Kasumi-1 (cell line): ENCODE results near the gene ATP5IF1.

Source experiments
- DNase-seq, 2 experiments: peaks; one replicate each; lab custom pipeline; 2025; lab: John Stamatoyannopoulos, UW

The ATP5IF1 gene

GRCh38 chr1:28235755-28236655 lies at the start of gene ATP5IF1:
Gene ATP5IF1 (plus strand): TSS chr1:28236124. CDS start chr1:28236184, 60 bp downstream.
- DNase-seq: peak; percentile 99

GRCh38 chr1:28190337-28190979 lies 45.5 kb upstream of the ATP5IF1 start:
- DNase-seq: peak in 1 of 2 experiments; percentile 7

- no peak for DNase-seq
Observed at GRCh38 chr1:28190996-28191645, 44.8 kb upstream of the ATP5IF1 start.

- DNase-seq: no peak
Observed at GRCh38 chr1:28193701-28194161, 42.2 kb upstream of the ATP5IF1 start.

GRCh38 chr1:28194326-28195035 lies 41.4 kb upstream of the ATP5IF1 start:
- DNase-seq: no peak

DNA sequence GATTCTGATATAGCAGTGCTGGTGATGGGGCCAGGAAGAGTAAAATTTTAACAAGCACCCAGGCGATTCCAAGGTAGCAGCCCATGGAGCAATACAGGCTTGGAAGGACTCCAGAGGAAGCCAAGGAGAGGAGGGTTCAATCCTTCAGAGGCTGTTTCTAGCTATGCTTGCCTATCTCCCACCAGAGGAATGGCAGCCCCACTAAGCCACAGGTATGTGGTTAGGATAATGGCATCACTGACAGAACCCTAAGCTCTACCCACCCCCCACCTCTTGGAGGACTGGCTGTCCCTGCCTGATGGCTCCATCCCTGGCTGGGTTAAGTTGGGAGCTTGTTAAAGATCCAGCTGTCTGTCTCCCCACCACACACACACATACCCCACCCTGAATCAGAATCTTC lies 40.1 kb upstream of the ATP5IF1 start:
- DNase-seq: no peak

- DNase-seq: no peak
Observed at GRCh38 chr1:28196330-28196729, 39.6 kb upstream of the ATP5IF1 start.

DNA sequence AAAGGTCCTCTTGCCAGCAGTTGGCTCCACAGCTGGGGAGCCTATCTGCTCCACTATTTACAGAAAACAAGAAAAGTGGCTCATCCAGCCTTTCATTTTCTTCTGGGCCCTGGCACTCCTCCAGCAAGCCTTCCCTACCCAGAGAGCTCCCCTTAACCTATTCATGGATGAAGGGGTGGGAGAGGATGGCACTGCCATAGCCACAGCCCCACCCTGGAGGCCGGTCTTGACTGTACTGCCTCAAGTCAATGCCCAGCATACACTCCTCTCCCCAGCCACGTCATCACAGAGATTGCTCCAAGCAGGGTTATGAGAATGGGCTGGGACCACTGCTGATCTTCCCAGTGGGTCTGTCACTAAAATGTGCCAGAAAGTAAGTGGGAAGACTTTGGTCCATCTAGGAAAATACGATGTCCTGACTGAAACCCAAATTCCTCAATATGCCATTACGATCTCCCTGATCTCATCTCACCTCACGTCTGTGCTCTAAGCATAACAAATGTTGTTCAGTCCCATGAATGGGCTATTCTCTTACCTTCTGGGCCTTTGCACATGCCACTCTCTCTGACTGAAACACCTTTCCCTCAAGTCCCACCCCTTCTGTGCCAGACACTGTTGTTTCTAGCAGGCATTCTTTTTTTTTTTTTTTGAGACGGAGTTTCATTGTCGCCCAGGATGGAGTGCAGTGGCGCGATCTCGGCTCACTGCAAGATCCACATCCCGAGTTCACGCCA lies 38.1 kb upstream of the ATP5IF1 start:
- DNase-seq: no peak

- peak in 1 of 2 experiments; percentile 19 for DNase-seq
Observed at GRCh38 chr1:28199328-28200233, 36.3 kb upstream of the ATP5IF1 start.

- no peak for DNase-seq
Observed at GRCh38 chr1:28200234-28200873, 35.6 kb upstream of the ATP5IF1 start.

GRCh38 chr1:28205243-28205642 lies 30.7 kb upstream of the ATP5IF1 start:
- no peak for DNase-seq

GRCh38 chr1:28208818-28209441 lies 27.0 kb upstream of the ATP5IF1 start:
- DNase-seq: peak; percentile 75 to 82

GRCh38 chr1:28209700-28210099 lies 26.2 kb upstream of the ATP5IF1 start:
- DNase-seq: no peak

DNA sequence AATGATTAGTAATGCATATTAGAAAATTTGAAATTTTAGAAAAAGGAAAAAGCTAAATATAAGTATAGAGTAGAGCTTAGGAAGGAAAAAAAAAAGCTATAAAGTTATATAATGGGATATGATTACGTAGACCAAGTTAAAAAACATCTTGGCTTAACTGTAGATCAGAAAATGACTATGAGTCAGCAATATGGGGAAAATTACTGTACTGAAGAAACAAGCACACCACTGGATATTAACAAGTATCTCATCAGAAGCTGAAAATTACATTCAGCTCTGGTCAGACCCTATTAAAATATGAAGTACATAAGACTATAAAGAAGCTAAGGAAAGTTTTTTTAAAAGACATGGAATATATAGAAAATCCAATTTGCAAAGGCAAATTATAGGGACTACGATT lies 22.6 kb upstream of the ATP5IF1 start:
- no peak for DNase-seq

GRCh38 chr1:28229089-28229488 lies 6.8 kb upstream of the ATP5IF1 start:
- DNase-seq: no peak

DNA sequence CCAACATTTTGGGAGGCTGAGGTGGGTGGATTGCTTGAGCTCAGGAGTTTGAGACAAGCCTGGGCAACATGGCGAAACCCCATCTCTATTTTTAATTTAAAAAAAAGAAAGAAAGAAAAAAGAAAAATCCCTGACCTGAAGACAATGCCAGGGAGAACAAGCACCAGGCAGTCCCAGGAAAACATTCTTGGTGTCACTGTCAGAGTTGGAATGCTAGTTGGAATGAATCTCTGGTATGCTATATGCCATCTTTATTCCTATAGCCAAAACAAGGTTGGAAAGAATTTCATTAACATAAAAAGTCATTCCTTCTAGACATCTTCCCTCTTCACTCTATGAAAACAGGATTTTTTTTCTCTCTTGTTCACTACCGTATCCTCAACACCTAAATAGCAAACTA lies 5.9 kb upstream of the ATP5IF1 start:
- no peak for DNase-seq

DNA sequence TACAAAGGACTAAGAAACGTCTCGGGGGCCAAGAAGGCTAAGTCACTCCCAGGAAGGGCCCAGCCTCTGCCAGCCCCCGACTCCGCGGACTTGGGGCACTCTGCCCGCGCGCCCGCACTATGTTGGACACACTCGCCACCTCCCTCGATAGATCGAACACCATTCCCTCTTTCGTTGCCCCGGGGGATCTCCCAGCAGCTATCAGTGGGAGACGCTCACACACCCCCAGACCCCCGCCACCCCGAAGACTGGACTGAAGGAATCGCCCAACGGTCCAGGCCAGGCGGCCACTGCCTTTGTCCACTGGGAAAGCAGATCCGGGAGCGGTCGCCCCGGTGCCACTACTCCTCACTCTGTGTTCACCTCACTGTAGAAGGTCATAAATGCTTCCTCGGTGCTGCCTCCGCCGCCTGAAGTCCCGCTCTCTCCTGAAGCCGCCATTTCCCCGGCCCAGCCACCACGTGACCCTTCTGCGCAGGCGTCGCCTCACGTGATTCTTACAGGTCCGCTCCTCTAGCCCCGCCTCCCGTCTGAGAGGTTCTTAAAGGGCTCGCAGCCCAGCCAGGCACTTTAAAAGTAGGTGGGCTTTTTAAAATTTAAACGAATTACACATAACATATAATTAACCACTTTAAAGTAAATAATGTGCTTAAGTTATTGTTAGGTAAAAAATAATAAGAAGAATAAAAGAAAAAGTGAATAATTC lies 3.2 kb upstream of the ATP5IF1 start, which contains the start of gene DNAJC8:
Gene DNAJC8, minus strand, starts transcription at position 472 of the 706 bp plus-strand sequence. Its CDS starts 31 bp downstream, at position 441.
- peak; percentile 90 for DNase-seq

DNA sequence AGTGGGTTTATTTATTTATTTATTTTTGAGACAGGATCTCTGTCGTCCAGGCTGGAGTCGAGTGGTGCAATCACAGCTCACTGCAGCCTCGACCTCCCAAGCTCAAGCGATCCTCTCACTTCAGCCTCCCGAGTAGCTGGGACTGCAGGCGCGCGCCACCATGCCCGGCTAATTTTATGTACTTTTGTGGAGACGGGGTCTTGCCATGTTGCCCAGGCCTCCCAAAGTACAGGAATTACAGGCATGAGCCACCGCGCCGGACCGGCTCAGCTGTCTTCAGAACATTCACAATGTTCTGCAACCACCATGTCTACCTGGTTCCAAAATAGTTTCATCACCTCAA lies 2.7 kb upstream of the ATP5IF1 start:
- DNase-seq: no peak
